ENCODE data around the gene GNAI3.

- TF ChIP-seq CTCF (IDR thresholded peaks at IDR 0.05), result no peak
- no peak for TF ChIP-seq POLR2A (IDR thresholded peaks at IDR 0.05)
Measured at GRCh38 chr1:109658533-109659042, 110.2 kb downstream of the GNAI3 start.
